ENCODE data around the gene IRF4.

The IRF4 gene

DNA sequence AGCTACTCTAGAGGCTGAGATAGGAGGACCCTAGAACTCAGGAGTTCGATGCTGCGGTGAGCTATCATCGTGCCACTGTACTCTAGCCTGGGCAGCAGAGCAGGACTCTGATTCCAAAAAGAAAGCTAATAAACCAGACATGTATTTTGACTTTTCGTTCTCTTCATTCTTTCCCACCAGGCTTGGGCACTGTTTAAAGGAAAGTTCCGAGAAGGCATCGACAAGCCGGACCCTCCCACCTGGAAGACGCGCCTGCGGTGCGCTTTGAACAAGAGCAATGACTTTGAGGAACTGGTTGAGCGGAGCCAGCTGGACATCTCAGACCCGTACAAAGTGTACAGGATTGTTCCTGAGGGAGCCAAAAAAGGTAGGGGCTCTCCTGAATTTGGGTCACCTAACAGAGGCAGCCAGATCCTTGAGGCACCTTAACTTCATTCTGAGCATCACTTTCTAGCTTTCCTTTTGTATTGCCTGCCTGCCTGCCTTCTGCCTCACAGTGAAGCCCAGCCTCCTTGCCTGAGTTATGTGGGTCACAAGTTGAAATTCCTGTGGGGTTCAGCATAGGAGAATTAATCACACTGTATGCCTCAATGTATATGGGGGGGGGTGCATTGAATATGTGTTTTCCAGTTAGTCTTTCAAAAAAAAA is 3.2 kb downstream of the IRF4 start:
- in situ Hi-C loops (cut with HindIII; ENCODE audit: low sequenced_read_pairs) = no loop called here
- TF ChIP-seq CTCF (IDR thresholded peaks at IDR 0.05; ENCODE audit: low read depth, low read length) = no peak

GRCh38 chr6:395432-396125 is 4.0 kb downstream of the IRF4 start:
- in situ Hi-C loops (cut with HindIII; ENCODE audit: low sequenced_read_pairs) = no loop called here
- no peak overlapping the region for H3K4me3 ChIP-seq (ENCODE audit: low read depth, low read length)
- TF ChIP-seq CTCF (IDR thresholded peaks at IDR 0.05; ENCODE audit: low read depth, low read length) = no peak
- DNase-seq (ENCODE audit: low read depth, low spot score) = no peak

More for the DNA sequence above, 3.2 kb downstream of the IRF4 start:
- no peak overlapping the region for H3K4me3 ChIP-seq (ENCODE audit: low read depth, low read length)
- no peak for DNase-seq (ENCODE audit: low read depth, low spot score)

- H3K4me3 ChIP-seq (ENCODE audit: low read depth, low read length) = no peak overlapping the region
- no peak for DNase-seq (ENCODE audit: low read depth, low spot score)
- no peak for TF ChIP-seq CTCF (IDR thresholded peaks at IDR 0.05; ENCODE audit: low read depth, low read length)
- in situ Hi-C loops (cut with HindIII; ENCODE audit: low sequenced_read_pairs) = no loop called here
Observed at GRCh38 chr6:396126-396520, 4.6 kb downstream of the IRF4 start.

GRCh38 chr6:397056-397455 is 5.5 kb downstream of the IRF4 start:
- H3K4me3 ChIP-seq (ENCODE audit: low read depth, low read length) = no peak overlapping the region
- no peak for TF ChIP-seq CTCF (IDR thresholded peaks at IDR 0.05; ENCODE audit: low read depth, low read length)
- in situ Hi-C loops (cut with HindIII; ENCODE audit: low sequenced_read_pairs) = no loop called here
- DNase-seq (ENCODE audit: low read depth, low spot score) = no peak

- in situ Hi-C loops (cut with HindIII; ENCODE audit: low sequenced_read_pairs) = no loop called here
Observed at GRCh38 chr6:397604-398003, 6.1 kb downstream of the IRF4 start.

DNA sequence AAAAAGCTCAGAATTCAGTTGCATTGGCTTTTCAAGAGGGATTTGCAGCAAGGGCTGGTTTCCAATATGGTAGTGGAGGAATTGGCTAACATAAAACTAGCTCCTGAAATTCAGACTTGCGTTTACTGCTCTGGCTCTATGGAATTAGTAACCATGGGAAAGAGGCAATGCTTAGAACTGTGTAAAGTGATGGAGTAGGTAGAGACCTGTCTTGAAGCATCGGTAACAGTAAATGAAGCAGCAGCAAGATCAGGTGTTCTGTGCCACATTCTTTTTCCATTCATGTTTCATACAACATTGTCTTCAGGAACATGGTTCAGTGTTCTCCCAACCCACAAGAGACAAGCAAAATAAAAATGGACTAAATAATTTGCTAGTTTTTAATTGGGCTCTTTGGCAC is 6.5 kb downstream of the IRF4 start:
- no peak overlapping the region for H3K4me3 ChIP-seq (ENCODE audit: low read depth, low read length)
- no peak for TF ChIP-seq CTCF (IDR thresholded peaks at IDR 0.05; ENCODE audit: low read depth, low read length)
- in situ Hi-C loops (cut with HindIII; ENCODE audit: low sequenced_read_pairs) = no loop called here
- DNase-seq (ENCODE audit: low read depth, low spot score) = no peak

More at GRCh38 chr6:397604-398003, 6.1 kb downstream of the IRF4 start:
- no peak overlapping the region for H3K4me3 ChIP-seq (ENCODE audit: low read depth, low read length)
- TF ChIP-seq CTCF (IDR thresholded peaks at IDR 0.05; ENCODE audit: low read depth, low read length) = no peak
- no peak for DNase-seq (ENCODE audit: low read depth, low spot score)

Measured in astrocyte of the spinal cord (primary cell).